ENCODE results near the gene COL1A1. TPM values are rescaled to one million over a fixed set of nuclear protein-coding genes. Genes with fewer than 3 reads are reported as not detected.
A peak's percentile ranks its signal among the peaks of the same experiment; 100 is the strongest.

COL1A1 gene
- polyA plus RNA-seq, 1 of the 3 experiments (the other 2 are of a cell fraction) = 1,461 TPM

- CTCF ChIA-PET = interaction anchor here (0.7 to 25.6 kb wide), 6 partner anchors 10 to 260 kb away, joined by 3 to 2150 read pairs (median 3); partner anchors contain the start of genes COL1A1, LRRC59 and TMEM92
- H3K4me2 ChIP-seq = peak overlapping the region; percentile 76
- no peaks in the 10 kb centered on the region; the same call in 1 of the 2 replicates for H4K20me1 ChIP-seq (ENCODE audit: insufficient read depth)
- H3F3A ChIP-seq (replicated peaks; ENCODE audit: insufficient read depth) = peaks cover 75% of the 10 kb centered on the region
- no peaks in the 10 kb centered on the region for H3K36me3 ChIP-seq (replicated peaks in 1 of 2; ENCODE audit: control insufficient read depth in 1 of 2, insufficient read depth in 2 of 2, low read length in 1 of 2)
- H3K27ac ChIP-seq (ENCODE audit: low read depth in 2 of 2, low read length in 1 of 2) = peak overlapping the region; percentile 80 to 100; a peak in 3 of 4 replicates
- no peak overlapping the region for H2AFZ ChIP-seq (ENCODE audit: low read depth)
- no peaks in the 10 kb centered on the region for H3K79me2 ChIP-seq (ENCODE audit: insufficient read depth)
- peaks cover 7 to 68% of the 10 kb centered on the region in 2 experiments for H3K4me1 ChIP-seq (ENCODE audit: control insufficient read depth in 1 of 2, insufficient read depth in 2 of 2, low read depth in 1 of 2, low read length in 1 of 2)
- no peaks in the 10 kb centered on the region for H3K9me3 ChIP-seq
- no peaks in the 10 kb centered on the region for H3K27me3 ChIP-seq (ENCODE audit: insufficient read depth)
- POLR2A ChIA-PET = no interaction called here
- peak overlapping the region; percentile 81 for H3K9ac ChIP-seq
- DNase-seq = no peak
- H3K9me2 ChIP-seq = no peaks in the 10 kb centered on the region
- H3K4me3 ChIP-seq (ENCODE audit: low read depth in 2 of 2, low read length in 1 of 2) = peak overlapping the region in 1 of 2 experiments; percentile 13; a peak in 1 of 4 replicates
- 16% methylated on average over 1 of the region's 1 CpG for WGBS (ENCODE audit: low lambda C conversion rate)
- TF ChIP-seq FOSL2 (IDR thresholded peaks at IDR 0.05; ENCODE audit: borderline replicate concordance, low read depth) (peak; percentile 98), SIN3A (IDR thresholded peaks at IDR 0.05; ENCODE audit: borderline replicate concordance, low read depth, low read length) (peak; percentile 76; the same call in 1 of the 2 replicates), TCF12 (IDR thresholded peaks at IDR 0.05) (peak; percentile 90), FOXJ3 (CRISPR knock-in tag; IDR thresholded peaks at IDR 0.05) (no peak), YY1 (IDR thresholded peaks at IDR 0.05; ENCODE audit: low read depth) (no peak), MXI1 (IDR thresholded peaks at IDR 0.05; ENCODE audit: low read depth, low read length) (no peak), NRF1 (IDR thresholded peaks at IDR 0.05; ENCODE audit: low read depth, low read length) (no peak), RXRA (IDR thresholded peaks at IDR 0.05; ENCODE audit: borderline replicate concordance, low read depth) (peak; percentile 90; the same call in 1 of the 2 replicates), ELF1 (IDR thresholded peaks at IDR 0.05) (no peak; the same call in 1 of the 2 replicates), TAF1 (IDR thresholded peaks at IDR 0.05; ENCODE audit: borderline replicate concordance, low read depth, low read length) (no peak), RCOR1 (IDR thresholded peaks at IDR 0.05; ENCODE audit: low read length) (no peak), USF1 (IDR thresholded peaks at IDR 0.05; ENCODE audit: borderline replicate concordance, low read depth) (no peak), USF2 (IDR thresholded peaks at IDR 0.05; ENCODE audit: borderline replicate concordance, low read depth, low read length) (no peak), ZBTB33 (IDR thresholded peaks at IDR 0.05; ENCODE audit: borderline replicate concordance, low read depth) (peak; percentile 31; the same call in 1 of the 2 replicates), EZH2phosphoT487 (IDR thresholded peaks at IDR 0.05; ENCODE audit: borderline replicate concordance, low read depth) (no peak), REST (IDR thresholded peaks at IDR 0.05; ENCODE audit: low read depth, low read length) (peak; percentile 67; the same call in 1 of the 2 replicates), PBX3 (IDR thresholded peaks at IDR 0.05) (peak; percentile 79), IRF3 (IDR thresholded peaks at IDR 0.05; ENCODE audit: low read depth, low read length) (no peak), GABPA (IDR thresholded peaks at IDR 0.05; ENCODE audit: low read depth) (no peak), POLR2AphosphoS5 (IDR thresholded peaks at IDR 0.05; ENCODE audit: low read depth, low read length) (peak; percentile 39; the same call in 1 of the 2 replicates), RAD21 (IDR thresholded peaks at IDR 0.05; ENCODE audit: low read length) (no peak), MAX (IDR thresholded peaks at IDR 0.05; ENCODE audit: low read depth) (peak; percentile 70), CHD2 (IDR thresholded peaks at IDR 0.05; ENCODE audit: low read length, partially characterized antibody) (no peak)
Measured at GRCh38 chr17:50218771-50219315, 17.4 kb upstream of the COL1A1 start.
